CD4-positive, CD25-positive, alpha-beta regulatory T cell (primary cell): ENCODE data around the gene ST6GAL1. TPM values are rescaled to one million over a fixed set of nuclear protein-coding genes. Genes with fewer than 3 reads are reported as not detected.
A peak's percentile ranks its signal among the peaks of the same experiment; 100 is the strongest.

ENCODE experiments used
- ATAC-seq, 2 donors: fragments of 150-1000 bp; cut with Tn5 transposase; one replicate each; pipeline ENCODE4 v1.10.0; 2021; ENCODE audit warnings: low read depth in 2 of 2, moderate number of reproducible peaks in 2 of 2, moderate library complexity in 1 of 2
- DNase-seq, 3 donors: peaks; one replicate each; pipeline versions ENCODE4 v3.0.0 to v3.0.0-alpha.2; 2012 to 2022; ENCODE audit warnings: mixed read lengths in 1 of 3
- H3K27ac ChIP-seq: one replicate; pipeline ENCODE4 v1.7.0; 2013; ENCODE audit warnings: mild to moderate bottlenecking, low read length; ENCODE audit not compliant: insufficient read depth, poor library complexity, severe bottlenecking
- H3K27me3 ChIP-seq: one replicate; pipeline ENCODE4 v1.7.0; 2013; ENCODE audit warnings: low read length; ENCODE audit not compliant: control insufficient read depth, insufficient read depth
- H3K36me3 ChIP-seq: one replicate; pipeline ENCODE4 v1.7.0; 2013; ENCODE audit warnings: mild to moderate bottlenecking, low read length, moderate library complexity; ENCODE audit not compliant: control insufficient read depth, insufficient read depth
- H3K4me1 ChIP-seq: 2 replicates; pipeline ENCODE4 v1.7.0; 2013; ENCODE audit warnings: mild to moderate bottlenecking, low read length; ENCODE audit not compliant: insufficient read depth, control insufficient read depth, poor library complexity, severe bottlenecking
- H3K4me3 ChIP-seq: one replicate; pipeline ENCODE4 v1.7.0; 2013; ENCODE audit warnings: low read depth, mild to moderate bottlenecking, low read length, moderate library complexity
- H3K9me3 ChIP-seq, 2 experiments: 1 replicate in 1 of 2; 2 replicates in 1 of 2; pipeline ENCODE4 v1.7.0; 2013; ENCODE audit warnings: low read length in 2 of 2, mild to moderate bottlenecking in 1 of 2, moderate library complexity in 1 of 2; ENCODE audit not compliant: control insufficient read depth in 2 of 2
- H3K27ac Mint-ChIP-seq, 3 donors: one replicate each; pipeline ENCODE4 v1.8.0; 2020 to 2022; ENCODE audit warnings: mild to moderate bottlenecking in 3 of 3, mixed read lengths in 3 of 3, moderate library complexity in 2 of 3
- H3K27me3 Mint-ChIP-seq: one replicate; pipeline ENCODE4 v1.8.0; 2022; ENCODE audit warnings: mild to moderate bottlenecking, mixed read lengths
- H3K36me3 Mint-ChIP-seq: one replicate; pipeline ENCODE4 v1.8.0; 2020; ENCODE audit warnings: mixed read lengths
- H3K4me1 Mint-ChIP-seq, 4 donors: one replicate each; pipeline ENCODE4 v1.8.0; 2020 to 2022; ENCODE audit warnings: mixed read lengths in 4 of 4, mild to moderate bottlenecking in 1 of 4
- H3K4me3 Mint-ChIP-seq, 4 donors: one replicate each; pipeline ENCODE4 v1.8.0; 2020 to 2022; ENCODE audit warnings: mild to moderate bottlenecking in 4 of 4, mixed read lengths in 4 of 4, moderate library complexity in 3 of 4
- H3K9me3 Mint-ChIP-seq, 7 donors: one replicate each; pipeline ENCODE4 v1.8.0; 2020 to 2022; ENCODE audit warnings: mixed read lengths in 7 of 7, mild to moderate bottlenecking in 3 of 7, moderate library complexity in 2 of 7
- polyA plus RNA-seq, 4 donors: library from polyadenylated mRNA; unstranded; fragments of 300-500 nt; fragmentation: Illumina TruSeq; gene quantifications; one replicate each; pipeline ENCODE4 v1.2.3, GENCODE V29; 2021
- total RNA-seq: library from RNA; stranded (reverse); gene quantifications from one replicate; pipeline ENCODE4 v1.2.3, GENCODE V29; 2022

ST6GAL1 gene
- total and polyA plus RNA-seq, 5 donors from 2014 or later, result 125 to 184 (median 159) TPM

GRCh38 chr3:187088701-187089100, 158.4 kb downstream of the ST6GAL1 start:
- Mint-ChIP-seq H3K27ac (no peak overlapping the region), H3K9me3 (peaks cover 1 to 30% (median 14%) of the 10 kb centered on the region in 7 donors), H3K4me1 (peaks cover 8 to 15% (median 10%) of the 10 kb centered on the region in 4 donors), H3K36me3 (peaks cover 10% of the 10 kb centered on the region), H3K27me3 (no peaks in the 10 kb centered on the region), H3K4me3 (no peak overlapping the region)
- Histone ChIP-seq H3K27me3 (no peaks in the 10 kb centered on the region), H3K27ac (no peak overlapping the region), H3K36me3 (no peaks in the 10 kb centered on the region), H3K4me1 (peaks cover 3% of the 10 kb centered on the region), H3K9me3 (peaks cover 20 to 23% of the 10 kb centered on the region in 2 experiments), H3K4me3 (no peak overlapping the region)
- no peak for DNase-seq
- no peak for ATAC-seq

- Mint-ChIP-seq H3K9me3 (peaks cover under 1 to 27% (median 10%) of the 10 kb centered on the region in 7 donors), H3K27me3 (no peaks in the 10 kb centered on the region), H3K36me3 (peaks cover 9% of the 10 kb centered on the region), H3K27ac (no peak overlapping the region), H3K4me1 (peaks cover 4 to 7% (median 6%) of the 10 kb centered on the region in 4 donors), H3K4me3 (no peak overlapping the region)
- H3K9me3 ChIP-seq, result peaks cover 10 to 16% of the 10 kb centered on the region in 2 experiments
- no peak for DNase-seq
- no peak overlapping the region for H3K27ac ChIP-seq
- no peak overlapping the region for H3K4me3 ChIP-seq
- ATAC-seq, result no peak
- H3K4me1 ChIP-seq, result no peaks in the 10 kb centered on the region
- no peaks in the 10 kb centered on the region for H3K36me3 ChIP-seq
- no peaks in the 10 kb centered on the region for H3K27me3 ChIP-seq
Measured at GRCh38 chr3:187093320-187093719, 163.0 kb downstream of the ST6GAL1 start.

GRCh38 chr3:187098923-187099512, 168.7 kb downstream of the ST6GAL1 start:
- no peak for DNase-seq
- Histone ChIP-seq H3K36me3 (no peaks in the 10 kb centered on the region), H3K9me3 (no peaks in the 10 kb centered on the region), H3K27me3 (no peaks in the 10 kb centered on the region), H3K27ac (no peak overlapping the region), H3K4me3 (no peak overlapping the region), H3K4me1 (peaks cover 12% of the 10 kb centered on the region)
- Mint-ChIP-seq H3K9me3 (peaks cover 0 to 11% (median 4%) of the 10 kb centered on the region in 7 donors), H3K27ac (no peak overlapping the region), H3K4me1 (peaks cover 13 to 25% (median 17%) of the 10 kb centered on the region in 4 donors), H3K36me3 (peaks cover 6% of the 10 kb centered on the region), H3K4me3 (no peak overlapping the region), H3K27me3 (no peaks in the 10 kb centered on the region)
- ATAC-seq, result no peak

- H3K27ac ChIP-seq, result no peak overlapping the region
- H3K27me3 Mint-ChIP-seq, result no peaks in the 10 kb centered on the region
- H3K9me3 Mint-ChIP-seq, result peaks cover 0 to 7% (median 2%) of the 10 kb centered on the region in 7 donors
- H3K4me3 Mint-ChIP-seq, result peak overlapping the region; percentile 47 to 80 (median 58)
- H3K27ac Mint-ChIP-seq, result peak overlapping the region; percentile 35 to 72 (median 66)
- H3K36me3 Mint-ChIP-seq, result peaks cover 6% of the 10 kb centered on the region
- ATAC-seq, result peak; percentile 52 to 69
- H3K4me3 ChIP-seq, result peak overlapping the region; percentile 83
- H3K36me3 ChIP-seq, result no peaks in the 10 kb centered on the region
- no peaks in the 10 kb centered on the region for H3K27me3 ChIP-seq
- no peaks in the 10 kb centered on the region for H3K9me3 ChIP-seq
- peaks cover 12% of the 10 kb centered on the region for H3K4me1 ChIP-seq
- DNase-seq, result peak; percentile 7 to 49 (median 36)
- H3K4me1 Mint-ChIP-seq, result peaks cover 13 to 25% (median 16%) of the 10 kb centered on the region in 4 donors
Measured at GRCh38 chr3:187101184-187102072, 171.1 kb downstream of the ST6GAL1 start.

GRCh38 chr3:187102073-187102634, 171.8 kb downstream of the ST6GAL1 start:
- peaks cover 12% of the 10 kb centered on the region for H3K4me1 ChIP-seq
- H3K9me3 ChIP-seq, result no peaks in the 10 kb centered on the region
- ATAC-seq, result no peak
- H3K36me3 Mint-ChIP-seq, result peaks cover 3% of the 10 kb centered on the region
- no peak for DNase-seq
- H3K27ac Mint-ChIP-seq, result peak overlapping the region; percentile 35 to 72 (median 66)
- H3K36me3 ChIP-seq, result no peaks in the 10 kb centered on the region
- H3K4me3 Mint-ChIP-seq, result peak overlapping the region; percentile 47 to 80 (median 58)
- H3K27ac ChIP-seq, result no peak overlapping the region
- no peaks in the 10 kb centered on the region for H3K27me3 ChIP-seq
- H3K27me3 Mint-ChIP-seq, result no peaks in the 10 kb centered on the region
- H3K9me3 Mint-ChIP-seq, result peaks cover 0 to 3% (median 2%) of the 10 kb centered on the region in 7 donors
- H3K4me3 ChIP-seq, result peak overlapping the region; percentile 83
- peaks cover 10 to 22% (median 16%) of the 10 kb centered on the region in 4 donors for H3K4me1 Mint-ChIP-seq

GRCh38 chr3:187103251-187103650, 172.9 kb downstream of the ST6GAL1 start:
- H3K27me3 ChIP-seq, result no peaks in the 10 kb centered on the region
- H3K27ac ChIP-seq, result no peak overlapping the region
- peaks cover 0 to 2% (median 0%) of the 10 kb centered on the region in 7 donors for H3K9me3 Mint-ChIP-seq
- no peaks in the 10 kb centered on the region for H3K36me3 ChIP-seq
- no peaks in the 10 kb centered on the region for H3K36me3 Mint-ChIP-seq
- peaks cover 6 to 19% (median 14%) of the 10 kb centered on the region in 4 donors for H3K4me1 Mint-ChIP-seq
- no peaks in the 10 kb centered on the region for H3K9me3 ChIP-seq
- no peaks in the 10 kb centered on the region for H3K27me3 Mint-ChIP-seq
- no peak for DNase-seq
- H3K27ac Mint-ChIP-seq, result no peak overlapping the region
- no peak overlapping the region for H3K4me3 Mint-ChIP-seq
- no peak overlapping the region for H3K4me3 ChIP-seq
- no peak for ATAC-seq
- H3K4me1 ChIP-seq, result peaks cover 12% of the 10 kb centered on the region

GRCh38 chr3:187104342-187104741, 174.0 kb downstream of the ST6GAL1 start:
- DNase-seq (no peak), ATAC-seq (no peak)
- Histone ChIP-seq H3K4me3 (no peak overlapping the region), H3K27ac (no peak overlapping the region), H3K4me1 (peaks cover 12% of the 10 kb centered on the region), H3K36me3 (no peaks in the 10 kb centered on the region), H3K9me3 (no peaks in the 10 kb centered on the region), H3K27me3 (no peaks in the 10 kb centered on the region)
- no peaks in the 10 kb centered on the region for H3K36me3 Mint-ChIP-seq
- H3K27me3 Mint-ChIP-seq, result no peaks in the 10 kb centered on the region
- no peak overlapping the region for H3K27ac Mint-ChIP-seq
- peaks cover 6 to 19% (median 14%) of the 10 kb centered on the region in 4 donors for H3K4me1 Mint-ChIP-seq
- H3K9me3 Mint-ChIP-seq, result no peaks in the 10 kb centered on the region
- H3K4me3 Mint-ChIP-seq, result no peak overlapping the region
